CD8-positive, alpha-beta memory T cell (primary cell): ENCODE results near the gene EPB41L1. TPM values are rescaled to one million over a fixed set of nuclear protein-coding genes. Genes with fewer than 3 reads are reported as not detected.
"Not testable (repeated sequence)": the region's sequence is repeated elsewhere in the genome, so short reads cannot be mapped to it uniquely, and the experiment has no call there.

Experiments
- CTCF ChIA-PET: fragments of 350-600 bp; sonication (Branson Sonifier 250); formaldehyde crosslinking; loops from one replicate; lab custom pipeline; 2021; ENCODE audit warnings: antibody characterized with exemption; lab: Charles Lee
- POLR2A ChIA-PET: fragments of 350-600 bp; sonication (Branson Sonifier 250); formaldehyde crosslinking; loops from one replicate; lab custom pipeline; 2021; ENCODE audit warnings: antibody characterized with exemption; lab: Charles Lee
- DNase-seq, 5 donors: peaks; one replicate each; pipeline versions ENCODE4 v3.0.0 to v3.0.0-alpha.2; 2020 to 2022; ENCODE audit warnings: mixed read lengths in 1 of 5
- H3K27ac ChIP-seq: one replicate; pipeline ENCODE4 v1.7.0; 2013; ENCODE audit warnings: low read depth, mild to moderate bottlenecking, low read length, moderate library complexity
- H3K27me3 ChIP-seq: 2 replicates; pipeline ENCODE4 v1.7.0; 2013; ENCODE audit warnings: low read length, mild to moderate bottlenecking; ENCODE audit not compliant: insufficient read depth, poor library complexity, severe bottlenecking
- H3K36me3 ChIP-seq: 2 replicates; pipeline ENCODE4 v1.7.0; 2013; ENCODE audit warnings: mild to moderate bottlenecking, low read length, moderate library complexity; ENCODE audit not compliant: insufficient read depth
- H3K4me1 ChIP-seq: 2 replicates; pipeline ENCODE4 v1.7.0; 2013; ENCODE audit warnings: mild to moderate bottlenecking, low read length, moderate library complexity; ENCODE audit not compliant: insufficient read depth
- H3K4me3 ChIP-seq: 2 replicates; pipeline ENCODE4 v1.7.0; 2013; ENCODE audit warnings: mild to moderate bottlenecking, low read length
- H3K9me3 ChIP-seq: 2 replicates; pipeline ENCODE4 v1.7.0; 2013; ENCODE audit warnings: mild to moderate bottlenecking, low read length
- H3K27ac Mint-ChIP-seq, 8 donors: one replicate each; pipeline ENCODE4 v1.8.0; 2020 to 2021; ENCODE audit warnings: mixed read lengths in 8 of 8, mild to moderate bottlenecking in 6 of 8, inconsistent platforms in 3 of 8, moderate library complexity in 3 of 8
- H3K27me3 Mint-ChIP-seq, 2 donors: one replicate each; pipeline ENCODE4 v1.8.0; 2020 to 2021; ENCODE audit warnings: mixed read lengths in 2 of 2, mild to moderate bottlenecking in 1 of 2, moderate library complexity in 1 of 2
- H3K36me3 Mint-ChIP-seq, 3 donors: one replicate each; pipeline ENCODE4 v1.8.0; 2020 to 2021; ENCODE audit warnings: mixed read lengths in 3 of 3, inconsistent platforms in 1 of 3, mild to moderate bottlenecking in 1 of 3
- H3K4me1 Mint-ChIP-seq, 3 donors: one replicate each; pipeline ENCODE4 v1.8.0; 2020 to 2021; ENCODE audit warnings: mixed read lengths in 3 of 3, inconsistent platforms in 1 of 3, mild to moderate bottlenecking in 1 of 3
- H3K4me3 Mint-ChIP-seq, 7 donors: one replicate each; pipeline ENCODE4 v1.8.0; 2020 to 2021; ENCODE audit warnings: mixed read lengths in 7 of 7, mild to moderate bottlenecking in 6 of 7, moderate library complexity in 4 of 7, inconsistent platforms in 2 of 7
- H3K9me3 Mint-ChIP-seq, 5 donors: one replicate each; pipeline ENCODE4 v1.8.0; 2020 to 2022; ENCODE audit warnings: mixed read lengths in 5 of 5, mild to moderate bottlenecking in 3 of 5, moderate library complexity in 2 of 5, inconsistent platforms in 1 of 5
- polyA plus RNA-seq: library from polyadenylated mRNA; unstranded; fragments of 300-500 nt; fragmentation: Illumina TruSeq; gene quantifications from one replicate; pipeline ENCODE4 v1.2.3, GENCODE V29; 2021
- total RNA-seq, 2 experiments: library from RNA; stranded (reverse); gene quantifications; one replicate each; pipeline ENCODE4 v1.2.3, GENCODE V29; 2021

EPB41L1 gene
- total and polyA plus RNA-seq, 3 experiments from 2014 or later, result 0.29 to 0.35 TPM; not detected in 1

- no peaks in the 10 kb centered on the region for H3K36me3 Mint-ChIP-seq
- no peaks in the 10 kb centered on the region for H3K9me3 ChIP-seq
- no peaks in the 10 kb centered on the region for H3K9me3 Mint-ChIP-seq
- no peaks in the 10 kb centered on the region for H3K36me3 ChIP-seq
- no peaks in the 10 kb centered on the region for H3K4me1 ChIP-seq
- peak overlapping the region in 2 of 8 donors; percentile 27 to 85 for H3K27ac Mint-ChIP-seq
- CTCF ChIA-PET, result interaction anchor here (0.8 kb wide), 1 partner anchor 10 kb away, joined by 3 read pairs; no protein-coding TSS in a partner anchor
- POLR2A ChIA-PET, result no interaction called here
- no peak for DNase-seq
- H3K27me3 Mint-ChIP-seq, result peaks cover 1 to 7% of the 10 kb centered on the region in 2 donors
- no peak overlapping the region for H3K27ac ChIP-seq
- H3K4me3 Mint-ChIP-seq, result no peak overlapping the region
- H3K4me1 Mint-ChIP-seq, result peaks cover 0 to 3% (median 0%) of the 10 kb centered on the region in 3 donors
- no peaks in the 10 kb centered on the region for H3K27me3 ChIP-seq
- H3K4me3 ChIP-seq, result no peak overlapping the region
Observed at GRCh38 chr20:36128463-36129159, 25.9 kb upstream of the EPB41L1 start.

- Histone ChIP-seq H3K4me3 (no peak overlapping the region), H3K4me1 (no peaks in the 10 kb centered on the region), H3K36me3 (no peaks in the 10 kb centered on the region), H3K27ac (no peak overlapping the region), H3K27me3 (no peaks in the 10 kb centered on the region), H3K9me3 (no peaks in the 10 kb centered on the region)
- ChIA-PET POLR2A (no interaction called here), CTCF (no interaction called here)
- H3K4me1 Mint-ChIP-seq, result peaks cover 0 to 3% (median 0%) of the 10 kb centered on the region in 3 donors
- DNase-seq, result no peak
- no peaks in the 10 kb centered on the region for H3K9me3 Mint-ChIP-seq
- no peak overlapping the region for H3K4me3 Mint-ChIP-seq
- no peaks in the 10 kb centered on the region for H3K36me3 Mint-ChIP-seq
- H3K27ac Mint-ChIP-seq, result peak overlapping the region in 2 of 8 donors; percentile 48 to 85
- peaks cover 1 to 6% of the 10 kb centered on the region in 2 donors for H3K27me3 Mint-ChIP-seq
Observed at GRCh38 chr20:36129160-36129543, 25.4 kb upstream of the EPB41L1 start.

- POLR2A ChIA-PET, result no interaction called here
- Histone ChIP-seq H3K27me3 (no peaks in the 10 kb centered on the region), H3K9me3 (no peaks in the 10 kb centered on the region), H3K27ac (no peak overlapping the region), H3K4me1 (no peaks in the 10 kb centered on the region), H3K36me3 (no peaks in the 10 kb centered on the region), H3K4me3 (no peak overlapping the region)
- Mint-ChIP-seq H3K9me3 (no peaks in the 10 kb centered on the region), H3K4me3 (no peak overlapping the region), H3K27ac (no peak overlapping the region), H3K4me1 (peaks cover 0 to 2% (median 0%) of the 10 kb centered on the region in 3 donors), H3K36me3 (no peaks in the 10 kb centered on the region), H3K27me3 (peaks cover 0 to 1% of the 10 kb centered on the region in 2 donors)
- DNase-seq, result no peak
- CTCF ChIA-PET, result interaction anchor here (0.9 kb wide), 1 partner anchor 138 kb away, joined by 3 read pairs; no protein-coding TSS in a partner anchor
Observed at GRCh38 chr20:36130390-36130789, 24.1 kb upstream of the EPB41L1 start.

- Mint-ChIP-seq H3K9me3 (no peaks in the 10 kb centered on the region), H3K4me1 (no peaks in the 10 kb centered on the region), H3K27me3 (peaks cover 0 to 1% of the 10 kb centered on the region in 2 donors), H3K27ac (no peak overlapping the region), H3K4me3 (no peak overlapping the region), H3K36me3 (no peaks in the 10 kb centered on the region)
- ChIA-PET POLR2A (no interaction called here), CTCF (interaction anchor here (8.5 kb wide), 1 partner anchor 140 kb away, joined by 193 read pairs; no protein-coding TSS in a partner anchor)
- H3K4me1 ChIP-seq, result no peaks in the 10 kb centered on the region
- H3K4me3 ChIP-seq, result no peak overlapping the region
- no peak overlapping the region for H3K27ac ChIP-seq
- no peaks in the 10 kb centered on the region for H3K27me3 ChIP-seq
- no peaks in the 10 kb centered on the region for H3K36me3 ChIP-seq
- no peak for DNase-seq
- H3K9me3 ChIP-seq, result no peaks in the 10 kb centered on the region
Observed at GRCh38 chr20:36132802-36133211, 21.7 kb upstream of the EPB41L1 start.

DNA sequence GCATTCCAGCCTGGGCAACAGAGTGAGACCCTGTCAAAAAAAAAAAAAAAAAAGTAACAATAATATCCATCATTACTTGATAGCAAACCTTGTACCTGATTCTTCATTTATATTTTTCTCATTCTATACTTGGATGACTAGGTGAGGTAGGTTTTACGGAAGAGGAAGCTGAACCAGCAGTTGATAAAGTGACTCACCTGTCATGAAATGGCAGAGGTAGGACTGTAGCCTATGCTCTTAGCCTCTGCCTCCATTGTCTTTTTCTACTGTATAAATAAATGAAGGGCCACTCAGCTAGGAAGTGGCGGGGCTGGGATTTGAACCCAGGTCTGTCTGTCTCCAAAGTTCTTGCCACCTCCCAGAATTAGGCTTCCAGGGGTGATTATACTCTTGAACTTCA, 20.7 kb upstream of the EPB41L1 start:
- ChIA-PET POLR2A (no interaction called here), CTCF (interaction anchor here (1.7 to 8.5 kb wide), 2 partner anchors 37 to 141 kb away, joined by 3 to 193 read pairs; no protein-coding TSS in a partner anchor)
- H3K27ac ChIP-seq, result no peak overlapping the region
- no peaks in the 10 kb centered on the region for H3K4me1 ChIP-seq
- Mint-ChIP-seq H3K27me3 (peaks cover 1 to 4% of the 10 kb centered on the region in 2 donors), H3K27ac (no peak overlapping the region), H3K4me1 (no peaks in the 10 kb centered on the region), H3K36me3 (no peaks in the 10 kb centered on the region), H3K4me3 (no peak overlapping the region), H3K9me3 (no peaks in the 10 kb centered on the region)
- H3K4me3 ChIP-seq, result no peak overlapping the region
- no peaks in the 10 kb centered on the region for H3K36me3 ChIP-seq
- no peak for DNase-seq
- H3K27me3 ChIP-seq, result no peaks in the 10 kb centered on the region
- no peaks in the 10 kb centered on the region for H3K9me3 ChIP-seq

GRCh38 chr20:36135159-36135558, 19.4 kb upstream of the EPB41L1 start:
- DNase-seq, result no peak
- no peaks in the 10 kb centered on the region for H3K9me3 Mint-ChIP-seq
- POLR2A ChIA-PET, result interaction anchor here (0.7 kb wide), 1 partner anchor 14 kb away, joined by 8 read pairs; no protein-coding TSS in a partner anchor
- H3K4me3 ChIP-seq, result no peak overlapping the region
- no peaks in the 10 kb centered on the region for H3K36me3 ChIP-seq
- no peaks in the 10 kb centered on the region for H3K9me3 ChIP-seq
- no peaks in the 10 kb centered on the region for H3K36me3 Mint-ChIP-seq
- H3K27ac ChIP-seq, result no peak overlapping the region
- H3K4me1 ChIP-seq, result no peaks in the 10 kb centered on the region
- no peaks in the 10 kb centered on the region for H3K4me1 Mint-ChIP-seq
- CTCF ChIA-PET, result interaction anchor here (1.7 to 8.5 kb wide), 2 partner anchors 39 to 143 kb away, joined by 3 to 193 read pairs; no protein-coding TSS in a partner anchor
- H3K4me3 Mint-ChIP-seq, result no peak overlapping the region
- H3K27me3 Mint-ChIP-seq, result peaks cover 1 to 6% of the 10 kb centered on the region in 2 donors
- H3K27ac Mint-ChIP-seq, result peak overlapping the region in 1 of 8 donors; percentile 54
- no peaks in the 10 kb centered on the region for H3K27me3 ChIP-seq

- DNase-seq, result no peak
- Histone ChIP-seq H3K27me3 (no peaks in the 10 kb centered on the region), H3K4me3 (no peak overlapping the region), H3K27ac (no peak overlapping the region), H3K9me3 (no peaks in the 10 kb centered on the region), H3K4me1 (no peaks in the 10 kb centered on the region), H3K36me3 (no peaks in the 10 kb centered on the region)
- ChIA-PET POLR2A (no interaction called here), CTCF (interaction anchor here (8.5 kb wide), 1 partner anchor 143 kb away, joined by 193 read pairs; no protein-coding TSS in a partner anchor)
- H3K27ac Mint-ChIP-seq, result no peak overlapping the region
- H3K4me3 Mint-ChIP-seq, result no peak overlapping the region
- no peaks in the 10 kb centered on the region for H3K4me1 Mint-ChIP-seq
- H3K27me3 Mint-ChIP-seq, result peaks cover 1 to 6% of the 10 kb centered on the region in 2 donors
- no peaks in the 10 kb centered on the region for H3K36me3 Mint-ChIP-seq
- no peaks in the 10 kb centered on the region for H3K9me3 Mint-ChIP-seq
Observed at GRCh38 chr20:36135821-36136220, 18.7 kb upstream of the EPB41L1 start.

GRCh38 chr20:36137313-36137712, 17.2 kb upstream of the EPB41L1 start:
- DNase-seq, H3K4me3 ChIP-seq, POLR2A ChIA-PET, H3K4me1 ChIP-seq, H3K4me1 Mint-ChIP-seq, H3K9me3 Mint-ChIP-seq, H3K27ac ChIP-seq, H3K27me3 ChIP-seq, H3K36me3 Mint-ChIP-seq, H3K9me3 ChIP-seq, H3K4me3 Mint-ChIP-seq, H3K27ac Mint-ChIP-seq, H3K36me3 ChIP-seq: not testable (repeated sequence)
- CTCF ChIA-PET, result interaction anchor here (1.0 to 8.5 kb wide), 5 partner anchors 12 to 145 kb away, joined by 4 to 193 read pairs (median 17); no protein-coding TSS in a partner anchor
- H3K27me3 Mint-ChIP-seq, result peaks cover 3 to 15% of the 10 kb centered on the region in 2 donors
